Lung (tissue), 12 donors: ENCODE data around the gene NIPA2. TPM values are rescaled to one million over a fixed set of nuclear protein-coding genes. Genes with fewer than 3 reads are reported as not detected.

ENCODE experiments used
- ATAC-seq: fragments of 200-7000 bp; cut with Tn5 transposase; one replicate; pipeline ENCODE4 v1.9.1; 2020; ENCODE audit warnings: moderate number of reproducible peaks; ENCODE audit not compliant: insufficient read depth, low FRiP score
- DNase-seq, 3 donors: peaks; one replicate each; pipeline ENCODE4 v3.0.0-alpha.2; 2013 to 2017
- H3K27ac ChIP-seq, 2 donors: one replicate each; pipeline ENCODE4 v1.5.1; 2013; ENCODE audit warnings: mild to moderate bottlenecking in 2 of 2, moderate library complexity in 2 of 2, control low read depth in 1 of 2, inconsistent platforms in 1 of 2, low read depth in 1 of 2, low read length in 1 of 2
- H3K27me3 ChIP-seq, 3 donors: one replicate each; pipeline ENCODE4 v1.5.1; 2013; ENCODE audit warnings: low read length in 2 of 3; ENCODE audit not compliant: control insufficient read depth in 3 of 3, insufficient read depth in 3 of 3
- H3K36me3 ChIP-seq, 4 donors: one replicate each; pipeline ENCODE4 v1.5.1; 2013; ENCODE audit warnings: low read length in 4 of 4, mild to moderate bottlenecking in 1 of 4, moderate library complexity in 1 of 4; ENCODE audit not compliant: control insufficient read depth in 4 of 4, insufficient read depth in 4 of 4
- H3K4me1 ChIP-seq, 5 donors: one replicate each; pipeline ENCODE4 v1.5.1; 2013; ENCODE audit warnings: low read length in 5 of 5, mild to moderate bottlenecking in 2 of 5, moderate library complexity in 1 of 5; ENCODE audit not compliant: control insufficient read depth in 5 of 5, insufficient read depth in 5 of 5
- H3K4me3 ChIP-seq: one replicate; pipeline ENCODE4 v1.5.1; 2013; ENCODE audit warnings: mild to moderate bottlenecking, control low read depth, moderate library complexity
- H3K9ac ChIP-seq, 2 donors: one replicate each; pipeline ENCODE4 v1.5.1; 2013; ENCODE audit warnings: low read length in 2 of 2, control low read depth in 1 of 2; ENCODE audit not compliant: insufficient read depth in 1 of 2
- H3K9me3 ChIP-seq, 4 donors: one replicate each; pipeline ENCODE4 v1.5.1; 2013; ENCODE audit warnings: low read length in 3 of 4, mild to moderate bottlenecking in 1 of 4, moderate library complexity in 1 of 4; ENCODE audit not compliant: control insufficient read depth in 4 of 4, insufficient read depth in 3 of 4
- CTCF ChIP-seq: IDR thresholded peaks from 2 replicates; pipeline ENCODE4 v1.5.1; 2012; ENCODE audit warnings: mild to moderate bottlenecking; ENCODE audit errors: control extremely low read depth, extremely low read depth
- WGBS, 2 donors: extraction: QIAGEN DNeasy Blood & Tissue Kit; methylation state at CpG; one replicate each; pipeline ENCODE4 v1.1.7; 2013; 5-methylcytosine and 5-hydroxymethylcytosine counted together
- polyA plus RNA-seq, 2 donors: library from polyadenylated mRNA; stranded (reverse); fragments of 200-250 nt; gene quantifications; one replicate each; pipeline ENCODE4 v1.2.1, GENCODE V29; 2013
- total RNA-seq, 2 donors: library from RNA; depleted of rRNA in 1 of 2; stranded (reverse); fragments of >200 nt in 1 of 2; gene quantifications; one replicate each; pipeline ENCODE4 v1.2.1, GENCODE V29; 2014 to 2021
- donor health status: control.
- donor health status: control.
- donor health status: Bipolar disorder and iron deficiency.
- donor health status: healthy.
- donor health status: DM: yes; HTN: yes; CAD: no.

Gene NIPA2
- total and polyA plus RNA-seq, 4 donors = 12.5 to 53.7 (median 42.5) TPM

- H3K27me3 ChIP-seq = no peaks in the 10 kb centered on the region
- no peak overlapping the region for H3K4me3 ChIP-seq
- no peak for DNase-seq
- H3K27ac ChIP-seq = no peak overlapping the region
- no peak overlapping the region for H3K9ac ChIP-seq
- H3K36me3 ChIP-seq = peaks cover 32 to 65% (median 48%) of the 10 kb centered on the region in 4 donors
- no peak for ATAC-seq
- H3K4me1 ChIP-seq = peaks cover 0 to 2% (median 0%) of the 10 kb centered on the region in 5 donors
- no peak for TF ChIP-seq CTCF
- WGBS, 2 donors = 97 to 98% methylated on average over 8 of the region's 8 CpGs
- no peaks in the 10 kb centered on the region for H3K9me3 ChIP-seq
Observed at GRCh38 chr15:22877607-22878006, 39.1 kb downstream of the NIPA2 start.

GRCh38 chr15:22878103-22878502, 39.6 kb downstream of the NIPA2 start:
- whole genome bisulfite sequencing, 2 donors = 91 to 97% methylated on average over 10 of the region's 10 CpGs
- no peak overlapping the region for H3K4me3 ChIP-seq
- no peak overlapping the region for H3K9ac ChIP-seq
- DNase-seq (no peak), ATAC-seq (no peak)
- H3K9me3 ChIP-seq = no peaks in the 10 kb centered on the region
- H3K36me3 ChIP-seq = peaks cover 27 to 68% (median 46%) of the 10 kb centered on the region in 4 donors
- TF ChIP-seq CTCF = no peak
- no peak overlapping the region for H3K27ac ChIP-seq
- H3K4me1 ChIP-seq = no peaks in the 10 kb centered on the region
- no peaks in the 10 kb centered on the region for H3K27me3 ChIP-seq

- Histone ChIP-seq H3K9me3 (no peaks in the 10 kb centered on the region), H3K9ac (no peak overlapping the region), H3K4me3 (no peak overlapping the region), H3K4me1 (no peaks in the 10 kb centered on the region), H3K36me3 (peaks cover 17 to 52% (median 34%) of the 10 kb centered on the region in 4 donors), H3K27me3 (no peaks in the 10 kb centered on the region), H3K27ac (no peak overlapping the region)
- TF ChIP-seq CTCF = no peak
- DNase-seq = no peak
- 93 to 95% methylated on average over 33 of the region's 33 CpGs for WGBS, 2 donors
- ATAC-seq = no peak
Observed at GRCh38 chr15:22880068-22880980, 41.9 kb downstream of the NIPA2 start.
